Heart left ventricle (tissue), 16 donors: ENCODE data around the gene ERBB4. TPM values are rescaled to one million over a fixed set of nuclear protein-coding genes. Genes with fewer than 3 reads are reported as not detected.

Experiments
- ATAC-seq, 4 donors: fragments of 200-7000 bp; cut with Tn5 transposase; one replicate each; pipeline ENCODE4 v1.9.1; 2020 to 2022; ENCODE audit warnings: moderate library complexity in 4 of 4, mild to moderate bottlenecking in 3 of 4, moderate number of reproducible peaks in 1 of 4
- DNase-seq, 5 donors: peaks; one replicate each; pipeline ENCODE4 v3.0.0-alpha.2; 2020
- H3K27ac ChIP-seq, 12 donors: fragments of 200-600 bp; sonication (generic) in 4 of 12; one replicate each; pipeline versions ENCODE4 v1.5.0 to v1.8.0; 2016 to 2022; ENCODE audit warnings: mild to moderate bottlenecking in 2 of 12
- H3K27me3 ChIP-seq, 9 donors: fragments of 200-600 bp; sonication (generic) in 2 of 9; one replicate each; pipeline versions ENCODE4 v1.5.1 to v1.8.0; 2016 to 2022; ENCODE audit warnings: mild to moderate bottlenecking in 3 of 9
- H3K36me3 ChIP-seq, 9 donors: fragments of 200-600 bp; sonication (generic) in 2 of 9; one replicate each; pipeline versions ENCODE4 v1.5.0 to v1.8.0; 2018 to 2022; ENCODE audit warnings: mild to moderate bottlenecking in 2 of 9
- H3K4me1 ChIP-seq, 12 donors: fragments of 200-600 bp; sonication (generic) in 4 of 12; one replicate each; pipeline versions ENCODE4 v1.5.0 to v1.8.0; 2016 to 2022; ENCODE audit warnings: mild to moderate bottlenecking in 3 of 12
- H3K4me3 ChIP-seq, 12 donors: fragments of 200-600 bp; sonication (generic) in 4 of 12; one replicate each; pipeline versions ENCODE4 v1.5.0 to v1.8.0; 2017 to 2022; ENCODE audit warnings: mild to moderate bottlenecking in 9 of 12, moderate library complexity in 4 of 12
- H3K9me3 ChIP-seq, 12 donors: fragments of 200-600 bp; sonication (generic) in 4 of 12; one replicate each; pipeline versions ENCODE4 v1.5.0 to v1.8.0; 2016 to 2022; ENCODE audit warnings: mild to moderate bottlenecking in 1 of 12
- CTCF ChIP-seq, 12 donors: fragments of 200-600 bp; sonication (generic) in 4 of 12; IDR thresholded peaks; one replicate each; pipeline versions ENCODE4 v1.5.0 to v1.8.0; 2018 to 2022; ENCODE audit warnings: antibody characterized with exemption in 12 of 12, mild to moderate bottlenecking in 5 of 12
- POLR2A ChIP-seq, 2 donors: fragments of 450-650 bp; IDR thresholded peaks; one replicate each; pipeline ENCODE4 v1.6.1; 2017; ENCODE audit warnings: antibody characterized with exemption in 2 of 2, mild to moderate bottlenecking in 2 of 2, moderate library complexity in 2 of 2
- WGBS, 4 donors: extraction: QIAGEN DNeasy Blood & Tissue Kit in 2 of 4; methylation state at CpG; one replicate each; pipeline versions ENCODE4 v1.1.5 to v1.1.7; 2013 to 2018; 5-methylcytosine and 5-hydroxymethylcytosine counted together
- intact Hi-C, 10 donors: fragments of 100-400 bp; cut with DNase I; formaldehyde crosslinking; loops; one replicate each; pipeline versions ENCODE4 v1.11.1 to v1.14.2; 2022
- polyA plus RNA-seq, 2 donors: library from polyadenylated mRNA; stranded (reverse); fragments of 200-250 nt; gene quantifications; one replicate each; pipeline ENCODE4 v1.2.3, GENCODE V29; 2013
- total RNA-seq, 9 donors: library from RNA; depleted of rRNA in 2 of 9; stranded (reverse); fragments of >200 nt in 2 of 9; fragmentation: NEBNext Ultra II Directional in 3 of 9; extraction: Animal tissue kit (Norgen Biotek cat#: 25700) in 3 of 9; gene quantifications; one replicate each; pipeline versions ENCODE4 v1.1.0 to v1.2.4, GENCODE V29; 2016 to 2023
- donor health status: ischemic (EF 13 %, LVEDD 7.1; RV severe dilation, severe dysfunction).
- donor health status: healthy with polysubstance abuse.
- donor health status: DM: no; HTN: yes; CAD: no.
- donor health status: DM: no; HTN: no; CAD: no.
- donor health status: ischemic (EF 25% LVEDD 6.9; RV normal size, moderate dysfunction).
- donor health status: ischemic (EF 25% LVEDD 5.7; RV mildly dilated, moderate dysfunction).
- donor health status: healthy.
- donor health status: DM: yes; HTN: yes; CAD: no.
- donor health status: ischemic (EF 35%, LVEDD 5.7; RV mildly dilated, moderate dysfunction).
- donor health status: nonischemic (EF 11% LVEDD 7.7; RV severe dilation, severe dysfunction).
- donor health status: DM: yes; HTN: yes; CAD: no.
- donor health status: PGD.
- donor health status: ischemic (EF 29% LVEDD 5.4; RV normal size, mild dysfunction).
- donor health status: nonischemic (EF 23%, LVEDD 6.1; RV moderate dilation, normal function).

Gene ERBB4
- total and polyA plus RNA-seq, 11 donors = 1.3 to 29.5 (median 11.7) TPM

- intact Hi-C loops = no loop called here
- H3K9me3 ChIP-seq = no peaks in the 10 kb centered on the region
- no peak overlapping the region for H3K27ac ChIP-seq
- no peaks in the 10 kb centered on the region for H3K36me3 ChIP-seq
- ATAC-seq (no peak), DNase-seq (no peak)
- no peak overlapping the region for H3K4me3 ChIP-seq
- no peaks in the 10 kb centered on the region for H3K27me3 ChIP-seq
- H3K4me1 ChIP-seq = no peaks in the 10 kb centered on the region
- no peak for TF ChIP-seq CTCF (IDR thresholded peaks at IDR 0.05)
- no peak for TF ChIP-seq POLR2A (IDR thresholded peaks at IDR 0.05)
- 67 to 74% (median 68%) methylated on average over 6 of the region's 6 CpGs for WGBS, 4 donors
Measured at GRCh38 chr2:211387734-211388133, 1150.9 kb downstream of the ERBB4 start.

GRCh38 chr2:211380041-211380440, 1158.6 kb downstream of the ERBB4 start:
- no peak overlapping the region for H3K4me3 ChIP-seq
- intact Hi-C loops = no loop called here
- no peak for ATAC-seq
- 76 to 89% (median 83%) methylated on average over 2 of the region's 2 CpGs for WGBS, 4 donors
- no peaks in the 10 kb centered on the region for H3K4me1 ChIP-seq
- H3K27ac ChIP-seq = no peak overlapping the region
- H3K9me3 ChIP-seq = no peaks in the 10 kb centered on the region
- no peaks in the 10 kb centered on the region for H3K27me3 ChIP-seq
- H3K36me3 ChIP-seq = no peaks in the 10 kb centered on the region
- no peak for TF ChIP-seq CTCF (IDR thresholded peaks at IDR 0.05)
- TF ChIP-seq POLR2A (IDR thresholded peaks at IDR 0.05) = no peak
- DNase-seq = no peak

- Histone ChIP-seq H3K27me3 (no peaks in the 10 kb centered on the region), H3K4me1 (no peaks in the 10 kb centered on the region), H3K27ac (no peak overlapping the region), H3K36me3 (no peaks in the 10 kb centered on the region), H3K9me3 (no peaks in the 10 kb centered on the region), H3K4me3 (no peak overlapping the region)
- intact Hi-C loops = no loop called here
- DNase-seq (no peak), ATAC-seq (no peak)
- TF ChIP-seq POLR2A (IDR thresholded peaks at IDR 0.05) = no peak
- no peak for TF ChIP-seq CTCF (IDR thresholded peaks at IDR 0.05)
Measured at GRCh38 chr2:211376410-211376809, 1162.2 kb downstream of the ERBB4 start.

- TF ChIP-seq POLR2A (IDR thresholded peaks at IDR 0.05) (no peak), CTCF (IDR thresholded peaks at IDR 0.05) (no peak)
- ATAC-seq (no peak), DNase-seq (no peak)
- Histone ChIP-seq H3K9me3 (no peaks in the 10 kb centered on the region), H3K4me3 (no peak overlapping the region), H3K27me3 (no peaks in the 10 kb centered on the region), H3K4me1 (no peaks in the 10 kb centered on the region), H3K36me3 (no peaks in the 10 kb centered on the region), H3K27ac (no peak overlapping the region)
- intact Hi-C loops = no loop called here
- WGBS, 4 donors = 85 to 94% (median 92%) methylated on average over 2 of the region's 2 CpGs
Measured at GRCh38 chr2:211373203-211373602, 1165.4 kb downstream of the ERBB4 start.
